ENCODE data around the gene TNXB. TPM values are rescaled to one million over a fixed set of nuclear protein-coding genes. Genes with fewer than 3 reads are reported as not detected.

Gene TNXB
- total RNA-seq, 4 donors from 2014 or later, result 223 to 525 (median 326) TPM

DNA sequence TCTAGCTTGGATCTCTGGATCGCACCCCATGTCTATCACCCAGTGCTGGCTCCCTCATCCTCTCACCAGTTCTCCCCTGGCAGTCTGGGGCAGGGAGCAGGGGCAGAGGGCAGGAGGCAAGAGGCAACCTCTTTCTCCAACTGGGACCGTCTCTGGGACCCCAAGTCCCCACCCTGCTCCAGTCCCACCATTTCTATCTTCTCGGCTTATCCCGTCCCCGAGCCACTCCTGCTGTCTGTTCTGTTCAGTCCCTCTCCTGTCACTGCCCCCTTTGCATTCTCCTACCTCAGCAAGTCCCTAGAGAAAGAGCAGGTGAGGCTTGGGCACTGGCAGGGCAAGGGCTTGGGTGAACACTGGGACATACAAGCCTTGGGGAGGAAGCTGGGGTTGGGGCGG lies 625 bp upstream of the TNXB start:
- peak overlapping the region; percentile 77 to 83 (median 81) for H3K27ac ChIP-seq (replicated peaks in 1 of 4)
- WGBS, result 68% methylated on average over 6 of the region's 6 CpGs
- no peak for DNase-seq (ENCODE audit: extremely low spot score)
- TF ChIP-seq POLR2AphosphoS5 (IDR thresholded peaks at IDR 0.05) (no peak), POLR2A (IDR thresholded peaks at IDR 0.05; ENCODE audit: low read depth) (no peak), EP300 (IDR thresholded peaks at IDR 0.05) (no peak)
- TF ChIP-seq, protein P1, sequence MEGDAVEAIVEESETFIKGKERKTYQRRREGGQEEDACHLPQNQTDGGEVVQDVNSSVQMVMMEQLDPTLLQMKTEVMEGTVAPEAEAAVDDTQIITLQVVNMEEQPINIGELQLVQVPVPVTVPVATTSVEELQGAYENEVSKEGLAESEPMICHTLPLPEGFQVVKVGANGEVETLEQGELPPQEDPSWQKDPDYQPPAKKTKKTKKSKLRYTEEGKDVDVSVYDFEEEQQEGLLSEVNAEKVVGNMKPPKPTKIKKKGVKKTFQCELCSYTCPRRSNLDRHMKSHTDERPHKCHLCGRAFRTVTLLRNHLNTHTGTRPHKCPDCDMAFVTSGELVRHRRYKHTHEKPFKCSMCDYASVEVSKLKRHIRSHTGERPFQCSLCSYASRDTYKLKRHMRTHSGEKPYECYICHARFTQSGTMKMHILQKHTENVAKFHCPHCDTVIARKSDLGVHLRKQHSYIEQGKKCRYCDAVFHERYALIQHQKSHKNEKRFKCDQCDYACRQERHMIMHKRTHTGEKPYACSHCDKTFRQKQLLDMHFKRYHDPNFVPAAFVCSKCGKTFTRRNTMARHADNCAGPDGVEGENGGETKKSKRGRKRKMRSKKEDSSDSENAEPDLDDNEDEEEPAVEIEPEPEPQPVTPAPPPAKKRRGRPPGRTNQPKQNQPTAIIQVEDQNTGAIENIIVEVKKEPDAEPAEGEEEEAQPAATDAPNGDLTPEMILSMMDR (IDR thresholded peaks at IDR 0.05), result no peak
- intact Hi-C loops (cut with DNase I), result no loop called here
- peaks cover 71 to 96% (median 95%) of the 10 kb centered on the region in 4 donors for H3K4me1 ChIP-seq
- H3K27me3 ChIP-seq, result no peaks in the 10 kb centered on the region
- H3K9me3 ChIP-seq, result no peaks in the 10 kb centered on the region
- peaks cover 0 to 3% (median 1%) of the 10 kb centered on the region in 4 donors for H3K36me3 ChIP-seq
- H3K4me3 ChIP-seq, result peak overlapping the region; percentile 45 to 61 (median 52)

DNA sequence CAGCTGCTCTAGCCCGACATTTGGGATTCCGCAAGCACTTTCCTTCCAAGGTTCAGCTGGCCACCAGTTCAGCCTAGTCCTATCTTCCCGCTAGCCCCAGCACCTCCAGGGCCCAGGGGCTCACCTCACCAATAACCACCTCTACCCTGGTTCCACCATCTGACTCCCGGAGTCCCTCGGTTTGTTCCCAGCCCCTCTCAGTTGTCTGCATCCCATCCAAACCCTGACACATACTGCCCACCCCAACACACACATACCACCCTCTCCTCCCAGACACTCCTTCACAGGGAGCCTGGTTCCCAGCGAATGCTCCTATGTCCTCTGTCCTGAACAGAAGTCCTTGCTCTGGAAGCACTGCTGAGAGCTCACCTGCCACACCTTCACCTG lies 418 bp downstream of the TNXB start:
- Histone ChIP-seq H3K9me3 (no peaks in the 10 kb centered on the region), H3K27ac (replicated peaks in 1 of 4) (peak overlapping the region; percentile 77 to 83 (median 81)), H3K27me3 (no peaks in the 10 kb centered on the region), H3K4me3 (peak overlapping the region; percentile 45 to 61 (median 52)), H3K4me1 (peaks cover 61 to 89% (median 84%) of the 10 kb centered on the region in 4 donors), H3K36me3 (no peaks in the 10 kb centered on the region)
- TF ChIP-seq EP300 (IDR thresholded peaks at IDR 0.05), result no peak
- TF ChIP-seq POLR2AphosphoS5 (IDR thresholded peaks at IDR 0.05), result no peak
- TF ChIP-seq, protein P1 (IDR thresholded peaks at IDR 0.05), result no peak
- TF ChIP-seq POLR2A (IDR thresholded peaks at IDR 0.05; ENCODE audit: low read depth), result no peak
- intact Hi-C loops (cut with DNase I), result no loop called here
- WGBS, result 64% methylated on average over 6 of the region's 6 CpGs
- DNase-seq (ENCODE audit: extremely low spot score), result no peak

DNA sequence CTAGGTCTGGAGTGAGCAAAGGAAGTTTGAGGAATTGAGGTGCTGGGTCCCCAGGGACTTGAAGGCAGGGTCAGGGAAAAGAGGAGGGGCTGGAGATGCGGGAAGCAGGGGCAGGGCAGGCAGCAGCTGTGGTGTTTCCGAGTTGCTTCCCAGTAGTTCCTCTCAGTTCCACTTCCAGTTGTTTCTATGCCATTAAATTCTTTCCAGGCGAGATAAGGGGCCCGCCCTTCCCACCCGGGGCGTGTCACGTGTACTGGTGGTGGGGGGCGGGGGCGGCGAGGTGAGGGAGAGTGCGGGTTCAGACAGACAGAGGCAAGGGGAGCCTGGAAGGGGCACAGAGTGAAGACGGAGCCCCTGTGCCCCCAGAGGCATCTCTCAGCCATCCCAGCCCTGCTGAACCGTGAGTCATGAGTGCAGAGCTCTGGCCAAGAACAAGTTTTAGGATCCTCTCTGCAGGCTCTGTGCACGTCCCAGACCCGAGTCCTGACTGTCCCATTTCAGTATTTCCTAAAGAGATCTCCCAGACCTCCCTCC lies 977 bp downstream of the TNXB start:
- H3K27ac ChIP-seq (replicated peaks in 1 of 4), result peak overlapping the region; percentile 77 to 83 (median 81)
- H3K27me3 ChIP-seq, result no peaks in the 10 kb centered on the region
- DNase-seq (ENCODE audit: extremely low spot score), result peak; percentile 96
- H3K4me1 ChIP-seq, result peaks cover 55 to 83% (median 79%) of the 10 kb centered on the region in 4 donors
- H3K9me3 ChIP-seq, result no peaks in the 10 kb centered on the region
- peak; percentile 22 for TF ChIP-seq EP300 (IDR thresholded peaks at IDR 0.05)
- TF ChIP-seq, protein P1 (IDR thresholded peaks at IDR 0.05), result no peak
- TF ChIP-seq POLR2AphosphoS5 (IDR thresholded peaks at IDR 0.05), result peak; percentile 54 to 69
- WGBS, result 3% methylated on average over 10 of the region's 15 CpGs
- H3K4me3 ChIP-seq, result peak overlapping the region; percentile 45 to 61 (median 52)
- no peaks in the 10 kb centered on the region for H3K36me3 ChIP-seq
- intact Hi-C loops (cut with DNase I), result no loop called here

DNA sequence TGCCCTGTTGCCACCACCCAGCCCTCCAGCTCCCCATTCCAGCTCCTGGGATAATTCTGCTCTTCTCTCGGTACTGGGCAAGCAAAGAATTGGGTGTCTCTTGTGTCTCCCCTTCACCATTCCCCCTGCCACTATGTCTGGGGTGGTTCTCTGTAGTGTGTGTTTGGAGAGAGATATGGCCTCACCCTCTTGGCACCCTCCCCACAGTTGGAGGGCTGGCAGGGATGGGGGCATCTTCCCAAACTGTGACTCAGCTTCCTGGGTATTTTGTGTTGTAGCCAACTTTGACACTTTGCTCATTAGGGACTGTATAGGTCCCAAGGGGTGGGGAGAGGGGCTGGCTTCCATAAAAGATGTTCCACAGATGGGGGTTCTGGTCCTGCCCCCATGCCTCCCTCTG lies 1.7 kb downstream of the TNXB start:
- Histone ChIP-seq H3K4me3 (peak overlapping the region; percentile 45 to 61 (median 52)), H3K4me1 (peaks cover 48 to 76% (median 71%) of the 10 kb centered on the region in 4 donors), H3K9me3 (no peaks in the 10 kb centered on the region), H3K36me3 (peaks cover 0 to 2% (median 0%) of the 10 kb centered on the region in 4 donors), H3K27ac (replicated peaks in 1 of 4) (peak overlapping the region; percentile 77 to 83 (median 81)), H3K27me3 (no peaks in the 10 kb centered on the region)
- 60% methylated on average over 1 of the region's 1 CpG for WGBS
- intact Hi-C loops (cut with DNase I), result no loop called here
- no peak for TF ChIP-seq POLR2AphosphoS5 (IDR thresholded peaks at IDR 0.05)
- TF ChIP-seq POLR2A (IDR thresholded peaks at IDR 0.05; ENCODE audit: low read depth), result no peak
- TF ChIP-seq, protein P1 (IDR thresholded peaks at IDR 0.05), result no peak
- no peak for TF ChIP-seq EP300 (IDR thresholded peaks at IDR 0.05)
- DNase-seq (ENCODE audit: extremely low spot score), result no peak

DNA sequence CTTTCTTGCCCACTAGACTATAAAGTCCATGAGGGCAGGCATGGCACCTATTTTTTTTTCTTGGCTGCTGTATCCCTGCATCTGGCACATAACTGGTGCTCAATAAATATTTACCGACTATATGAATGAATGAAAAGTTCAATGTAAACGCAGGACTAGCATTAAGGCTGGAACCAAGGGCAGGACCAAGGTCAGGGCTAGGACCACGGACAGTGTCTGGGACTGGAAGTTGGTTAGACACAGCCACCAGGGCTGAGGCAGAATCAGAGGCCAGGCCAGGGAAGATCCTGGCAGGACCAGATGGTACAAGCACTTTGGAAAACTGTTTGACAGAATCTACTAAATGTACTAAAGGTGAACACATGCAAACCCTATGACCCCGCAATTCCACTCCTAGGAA lies 3.7 kb downstream of the TNXB start:
- H3K36me3 ChIP-seq, result peaks cover 0 to 9% (median 0%) of the 10 kb centered on the region in 4 donors
- TF ChIP-seq, protein P1 (IDR thresholded peaks at IDR 0.05), result no peak
- no peaks in the 10 kb centered on the region for H3K27me3 ChIP-seq
- H3K9me3 ChIP-seq, result no peaks in the 10 kb centered on the region
- H3K4me1 ChIP-seq, result peaks cover 33 to 56% (median 52%) of the 10 kb centered on the region in 4 donors
- no peak overlapping the region for H3K4me3 ChIP-seq
- WGBS, result 50% methylated on average over 4 of the region's 4 CpGs
- H3K27ac ChIP-seq (replicated peaks in 1 of 4), result peak overlapping the region in 1 of 4 donors; percentile 81
- intact Hi-C loops (cut with DNase I), result no loop called here
- DNase-seq (ENCODE audit: extremely low spot score), result no peak

Measured in esophagus muscularis mucosa (tissue), 4 donors.